H9 (cell line): Measurements from ENCODE around the gene KIF5A. TPM values are rescaled to one million over a fixed set of nuclear protein-coding genes. Genes with fewer than 3 reads are reported as not detected.

Experiments used
- DNase-seq: peaks from one replicate; pipeline ENCODE4 v3.0.0-alpha.2; 2017
- H2AFZ ChIP-seq: one replicate; pipeline ENCODE4 v1.6.1; 2013; ENCODE audit warnings: mild to moderate bottlenecking, low read length, control low read depth, moderate library complexity
- H2AK5ac ChIP-seq: 2 replicates; pipeline ENCODE4 v1.6.1; 2013; ENCODE audit warnings: low read length, control low read depth, mixed read lengths; ENCODE audit not compliant: insufficient read length
- H2BK120ac ChIP-seq: one replicate; pipeline ENCODE4 v1.6.1; 2013; ENCODE audit warnings: low read depth, mild to moderate bottlenecking, low read length, control low read depth, inconsistent platforms; ENCODE audit not compliant: poor library complexity, severe bottlenecking
- H2BK12ac ChIP-seq: 2 replicates; pipeline ENCODE4 v1.6.1; 2013; ENCODE audit warnings: low read length, control low read depth, mixed read lengths, low read depth; ENCODE audit not compliant: insufficient read length
- H2BK15ac ChIP-seq: 2 replicates; pipeline ENCODE4 v1.6.1; 2013; ENCODE audit warnings: low read depth, low read length, control low read depth
- H2BK20ac ChIP-seq: one replicate; pipeline ENCODE4 v1.6.1; 2013; ENCODE audit warnings: low read depth, mild to moderate bottlenecking, low read length, control low read depth, inconsistent platforms; ENCODE audit not compliant: poor library complexity, severe bottlenecking
- H2BK5ac ChIP-seq: 2 replicates; pipeline ENCODE4 v1.6.1; 2013; ENCODE audit warnings: low read length, control low read depth, mixed read lengths; ENCODE audit not compliant: insufficient read length
- H3K14ac ChIP-seq: 2 replicates; pipeline ENCODE4 v1.6.1; 2013; ENCODE audit warnings: low read length, control low read depth; ENCODE audit not compliant: insufficient read depth
- H3K18ac ChIP-seq: 2 replicates; pipeline ENCODE4 v1.6.1; 2013; ENCODE audit warnings: low read depth, mild to moderate bottlenecking, mixed read lengths, low read length, control low read depth; ENCODE audit not compliant: insufficient read length
- H3K23ac ChIP-seq: 2 replicates; pipeline ENCODE4 v1.6.1; 2013; ENCODE audit warnings: low read length, control low read depth, mixed read lengths, low read depth; ENCODE audit not compliant: insufficient read length
- H3K23me2 ChIP-seq: 2 replicates; pipeline ENCODE4 v1.6.1; 2013; ENCODE audit warnings: low read depth, mild to moderate bottlenecking, mixed read lengths, low read length, control low read depth; ENCODE audit not compliant: insufficient read length, poor library complexity, severe bottlenecking
- H3K27ac ChIP-seq: 2 replicates; pipeline ENCODE4 v1.5.1; 2013; ENCODE audit warnings: low read length, control low read depth, mixed read lengths, low read depth; ENCODE audit not compliant: insufficient read length
- H3K27me3 ChIP-seq: 2 replicates; pipeline ENCODE4 v1.6.1; 2013; ENCODE audit warnings: low read length, control low read depth, inconsistent platforms; ENCODE audit not compliant: insufficient read depth
- H3K4ac ChIP-seq: 2 replicates; pipeline ENCODE4 v1.6.1; 2013; ENCODE audit warnings: low read depth, mild to moderate bottlenecking, control low read depth, inconsistent platforms, low read length, moderate library complexity
- H3K4me1 ChIP-seq: 2 replicates; pipeline ENCODE4 v1.6.1; 2013; ENCODE audit warnings: low read length, control low read depth, inconsistent platforms; ENCODE audit not compliant: insufficient read depth
- H3K4me2 ChIP-seq: 2 replicates; pipeline ENCODE4 v1.6.1; 2013; ENCODE audit warnings: low read length, control low read depth, mixed read lengths; ENCODE audit not compliant: insufficient read length, insufficient read depth
- H3K56ac ChIP-seq: 2 replicates; pipeline ENCODE4 v1.6.1; 2013; ENCODE audit warnings: low read depth, mild to moderate bottlenecking, mixed read lengths, low read length, control low read depth; ENCODE audit not compliant: insufficient read length
- H3K79me1 ChIP-seq: 2 replicates; pipeline ENCODE4 v1.6.1; 2013; ENCODE audit warnings: low read depth, mild to moderate bottlenecking, moderate library complexity, low read length, control low read depth, inconsistent platforms; ENCODE audit not compliant: insufficient read depth, poor library complexity, severe bottlenecking
- H3K79me2 ChIP-seq: 2 replicates; pipeline ENCODE4 v1.6.1; 2013; ENCODE audit warnings: low read length, control low read depth, inconsistent platforms; ENCODE audit not compliant: insufficient read depth
- H3K9ac ChIP-seq: 2 replicates; pipeline ENCODE4 v1.6.1; 2013; ENCODE audit warnings: low read length, control low read depth, mixed read lengths; ENCODE audit not compliant: insufficient read length; ENCODE audit errors: extremely low read depth
- H3K9me3 ChIP-seq: one replicate; pipeline ENCODE4 v1.6.1; 2013; ENCODE audit warnings: low read depth, low read length, inconsistent platforms; ENCODE audit not compliant: control insufficient read depth
- H3T11ph ChIP-seq: one replicate; pipeline ENCODE4 v1.6.1; 2013; ENCODE audit warnings: mild to moderate bottlenecking, low read length, control low read depth, inconsistent platforms
- H4K20me1 ChIP-seq: one replicate; pipeline ENCODE4 v1.6.1; 2013; ENCODE audit not compliant: control insufficient read depth, insufficient read length, insufficient read depth
- H4K5ac ChIP-seq: 2 replicates; pipeline ENCODE4 v1.6.1; 2013; ENCODE audit warnings: low read depth, mild to moderate bottlenecking, mixed read lengths, low read length, control low read depth; ENCODE audit not compliant: insufficient read length
- H4K8ac ChIP-seq: replicated peaks from 2 replicates; pipeline ENCODE4 v1.6.1; 2013; ENCODE audit warnings: low read length, control low read depth, mixed read lengths, low read depth; ENCODE audit not compliant: insufficient read length
- H4K91ac ChIP-seq: 2 replicates; pipeline ENCODE4 v1.6.1; 2013; ENCODE audit warnings: low read depth, mild to moderate bottlenecking, moderate library complexity, mixed read lengths, low read length, control low read depth; ENCODE audit not compliant: insufficient read length
- H3K27ac Mint-ChIP-seq, 3 experiments: 2 replicates in 2 of 3; 3 replicates in 1 of 3; pipeline ENCODE4 v1.8.0; 2020 to 2021; ENCODE audit warnings: mixed read lengths in 3 of 3, mild to moderate bottlenecking in 1 of 3, moderate library complexity in 1 of 3
- H3K27me3 Mint-ChIP-seq: 2 replicates; pipeline ENCODE4 v1.8.0; 2021; ENCODE audit warnings: low read depth, mild to moderate bottlenecking, moderate library complexity, mixed read lengths
- H3K36me3 Mint-ChIP-seq, 3 experiments: 2 replicates in 2 of 3; 3 replicates in 1 of 3; pipeline ENCODE4 v1.8.0; 2020 to 2021; ENCODE audit warnings: low read depth in 3 of 3, mixed read lengths in 3 of 3; ENCODE audit not compliant: insufficient read depth in 1 of 3
- H3K4me1 Mint-ChIP-seq, 2 experiments: 2 replicates each; pipeline ENCODE4 v1.8.0; 2020; ENCODE audit warnings: mixed read lengths in 2 of 2
- H3K4me3 Mint-ChIP-seq, 2 experiments: 2 replicates in 1 of 2; 3 replicates in 1 of 2; pipeline ENCODE4 v1.8.0; 2020 to 2021; ENCODE audit warnings: mild to moderate bottlenecking in 2 of 2, mixed read lengths in 2 of 2, moderate library complexity in 1 of 2
- H3K9me3 Mint-ChIP-seq, 2 experiments: 2 replicates in 1 of 2; 3 replicates in 1 of 2; pipeline ENCODE4 v1.8.0; 2020; ENCODE audit warnings: mild to moderate bottlenecking in 2 of 2, mixed read lengths in 2 of 2, moderate library complexity in 1 of 2
- WGBS: extraction: QIAGEN DNeasy Blood & Tissue Kit; methylation state at CpG from one replicate; pipeline ENCODE4 v1.1.7; 2013; ENCODE audit warnings: missing lambda C conversion rate, low lambda C conversion rate, mixed read lengths; ENCODE audit not compliant: insufficient read length; ENCODE audit errors: extremely low coverage; 5-methylcytosine and 5-hydroxymethylcytosine counted together
- total RNA-seq: library from RNA; stranded (reverse); gene quantifications from 2 replicates; pipeline ENCODE4 v1.2.1, GENCODE V29; 2021
- TF ChIP-seq, protein P1 (sequence below): fragments of 200-600 bp; sonication (generic); conservative IDR thresholded peaks from 3 replicates; pipeline ENCODE4 v1.8.0; 2021; ENCODE audit warnings: antibody characterized with exemption, mild to moderate bottlenecking

Gene KIF5A
- total RNA-seq, 1 experiment from 2014 or later, result 18.5 TPM

- H3K4me2 ChIP-seq, result no peak overlapping the region
- H3K56ac ChIP-seq, result no peak overlapping the region
- no peak overlapping the region for H3K18ac ChIP-seq
- H3K79me1 ChIP-seq, result no peaks in the 10 kb centered on the region
- peaks cover 32% of the 10 kb centered on the region; the same call in 1 of the 2 replicates for H3K27me3 ChIP-seq
- H3K79me2 ChIP-seq, result no peaks in the 10 kb centered on the region
- H3K23me2 ChIP-seq, result peaks cover 24% of the 10 kb centered on the region
- no peak overlapping the region for H3K9ac ChIP-seq
- no peak overlapping the region for H2BK120ac ChIP-seq
- H2AFZ ChIP-seq, result no peak overlapping the region
- no peak overlapping the region for H3K27ac ChIP-seq
- H2BK20ac ChIP-seq, result no peak overlapping the region
- no peaks in the 10 kb centered on the region; a peak in 1 of 5 replicates for H3K9me3 Mint-ChIP-seq
- TF ChIP-seq, protein P1, sequence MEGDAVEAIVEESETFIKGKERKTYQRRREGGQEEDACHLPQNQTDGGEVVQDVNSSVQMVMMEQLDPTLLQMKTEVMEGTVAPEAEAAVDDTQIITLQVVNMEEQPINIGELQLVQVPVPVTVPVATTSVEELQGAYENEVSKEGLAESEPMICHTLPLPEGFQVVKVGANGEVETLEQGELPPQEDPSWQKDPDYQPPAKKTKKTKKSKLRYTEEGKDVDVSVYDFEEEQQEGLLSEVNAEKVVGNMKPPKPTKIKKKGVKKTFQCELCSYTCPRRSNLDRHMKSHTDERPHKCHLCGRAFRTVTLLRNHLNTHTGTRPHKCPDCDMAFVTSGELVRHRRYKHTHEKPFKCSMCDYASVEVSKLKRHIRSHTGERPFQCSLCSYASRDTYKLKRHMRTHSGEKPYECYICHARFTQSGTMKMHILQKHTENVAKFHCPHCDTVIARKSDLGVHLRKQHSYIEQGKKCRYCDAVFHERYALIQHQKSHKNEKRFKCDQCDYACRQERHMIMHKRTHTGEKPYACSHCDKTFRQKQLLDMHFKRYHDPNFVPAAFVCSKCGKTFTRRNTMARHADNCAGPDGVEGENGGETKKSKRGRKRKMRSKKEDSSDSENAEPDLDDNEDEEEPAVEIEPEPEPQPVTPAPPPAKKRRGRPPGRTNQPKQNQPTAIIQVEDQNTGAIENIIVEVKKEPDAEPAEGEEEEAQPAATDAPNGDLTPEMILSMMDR, result no peak
- H4K20me1 ChIP-seq, result no peaks in the 10 kb centered on the region
- H3K14ac ChIP-seq, result no peak overlapping the region
- H3K9me3 ChIP-seq, result no peaks in the 10 kb centered on the region
- peaks cover 24 to 31% of the 10 kb centered on the region in 2 experiments for H3K4me1 Mint-ChIP-seq
- peaks cover 9 to 32% (median 17%) of the 10 kb centered on the region in 3 experiments for H3K36me3 Mint-ChIP-seq
- H3K4me1 ChIP-seq, result no peaks in the 10 kb centered on the region
- H3K4me3 Mint-ChIP-seq, result peak overlapping the region in 1 of 2 experiments; percentile 54; a peak in 2 of 5 replicates
- H2BK12ac ChIP-seq, result no peak overlapping the region
- H4K8ac ChIP-seq, result no peak overlapping the region
- DNase-seq, result peak; percentile 88
- H3K27me3 Mint-ChIP-seq, result peaks cover 48% of the 10 kb centered on the region
- no peak overlapping the region for H2AK5ac ChIP-seq
- H2BK5ac ChIP-seq, result no peak overlapping the region
- H3K4ac ChIP-seq, result no peak overlapping the region
- no peak overlapping the region for H3K27ac Mint-ChIP-seq
- no peak overlapping the region for H3K23ac ChIP-seq
- no peak overlapping the region for H4K91ac ChIP-seq
- H3T11ph ChIP-seq, result no peak overlapping the region
- no CpG with 5 or more reads among the region's 14 CpGs for WGBS
- H2BK15ac ChIP-seq, result no peak overlapping the region
- H4K5ac ChIP-seq, result no peak overlapping the region
These were observed 64.5 kb downstream of the KIF5A start for GRCh38 chr12:57614178-57614947.
